Rectal smooth muscle tissue (tissue), 1 donor: Measurements from ENCODE around the gene TAF5.
"Not testable (repeated sequence)": the region's sequence is repeated elsewhere in the genome, so short reads cannot be mapped to it uniquely, and the experiment has no call there.

Experiments
- H3K27ac ChIP-seq: one replicate; pipeline ENCODE4 v1.7.0; 2013; ENCODE audit warnings: low read depth, low read length, inconsistent platforms
- H3K27me3 ChIP-seq: one replicate; pipeline ENCODE4 v1.7.0; 2013; ENCODE audit warnings: low read length; ENCODE audit not compliant: control insufficient read depth, insufficient read depth
- H3K36me3 ChIP-seq: one replicate; pipeline ENCODE4 v1.7.0; 2013; ENCODE audit warnings: low read length; ENCODE audit not compliant: control insufficient read depth, insufficient read depth
- H3K4me1 ChIP-seq: one replicate; pipeline ENCODE4 v1.7.0; 2013; ENCODE audit warnings: low read length; ENCODE audit not compliant: control insufficient read depth, insufficient read depth
- H3K4me3 ChIP-seq: one replicate; pipeline ENCODE4 v1.7.0; 2013; ENCODE audit warnings: low read length
- H3K9ac ChIP-seq: one replicate; pipeline ENCODE4 v1.7.0; 2013; ENCODE audit warnings: low read length

TAF5 gene

DNA sequence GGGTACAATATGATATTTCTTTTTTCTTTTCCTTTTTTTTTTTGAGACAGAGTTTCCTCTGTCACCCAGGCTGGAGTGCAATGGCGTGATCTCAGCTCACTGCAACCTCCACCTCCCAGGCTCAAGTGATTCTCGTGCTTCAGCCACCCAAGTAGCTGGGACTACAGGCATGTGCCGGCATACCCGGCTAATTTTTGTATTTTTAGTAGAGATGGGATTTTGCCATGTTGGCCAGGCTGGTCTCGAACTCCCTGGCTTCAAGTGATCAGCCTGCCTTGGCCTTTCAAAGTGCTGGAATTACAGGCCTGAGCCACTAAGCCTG lies 49.3 kb downstream of the TAF5 start:
- not testable (repeated sequence) for H3K27me3 ChIP-seq, H3K4me1 ChIP-seq, H3K4me3 ChIP-seq, H3K27ac ChIP-seq, H3K9ac ChIP-seq
- H3K36me3 ChIP-seq, result peaks cover 66% of the 10 kb centered on the region

DNA sequence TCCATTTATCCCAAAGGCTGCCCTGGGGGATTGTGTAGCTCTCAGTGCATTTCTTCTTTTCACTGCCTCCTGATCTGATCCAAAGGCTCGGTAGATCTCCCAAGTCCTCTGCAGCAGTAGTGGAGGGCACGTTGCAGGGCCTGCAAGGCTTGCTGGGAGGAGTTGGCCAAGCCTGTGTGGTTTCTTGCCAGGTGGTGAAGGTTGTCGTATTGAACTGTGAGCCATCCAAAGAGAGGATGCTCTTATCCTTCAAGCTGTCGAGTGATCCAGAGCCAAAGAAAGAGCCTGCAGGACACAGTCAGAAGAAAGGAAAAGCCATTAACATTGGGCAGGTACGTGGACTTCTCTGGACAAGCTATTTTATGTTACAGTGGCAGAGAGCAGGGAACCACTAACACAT lies 49.8 kb downstream of the TAF5 start:
- Histone ChIP-seq H3K27ac (no peak overlapping the region), H3K9ac (no peak overlapping the region), H3K4me3 (no peak overlapping the region), H3K36me3 (peaks cover 66% of the 10 kb centered on the region), H3K4me1 (no peaks in the 10 kb centered on the region), H3K27me3 (no peaks in the 10 kb centered on the region)

DNA sequence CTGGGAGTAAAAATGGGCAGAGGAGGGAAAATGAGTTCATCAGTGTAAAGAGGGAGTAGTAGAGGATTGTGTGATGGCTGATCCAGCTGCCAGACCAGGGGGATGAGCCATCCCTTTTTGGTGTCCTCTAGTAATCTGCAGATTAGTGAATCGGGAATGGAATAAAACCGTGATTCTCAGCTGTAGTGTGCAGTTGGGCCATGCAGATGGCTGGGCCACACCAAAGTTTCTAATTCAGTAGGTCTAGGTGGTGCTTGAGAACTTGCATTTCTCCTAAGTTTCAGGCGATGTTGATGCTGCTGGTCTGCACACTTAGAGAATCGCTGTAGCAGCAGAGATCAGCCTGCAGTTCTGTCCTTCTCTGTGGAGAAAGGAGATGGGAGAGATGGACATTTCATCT lies 51.3 kb downstream of the TAF5 start:
- H3K4me3 ChIP-seq, result no peak overlapping the region
- no peaks in the 10 kb centered on the region for H3K4me1 ChIP-seq
- no peak overlapping the region for H3K9ac ChIP-seq
- no peaks in the 10 kb centered on the region for H3K27me3 ChIP-seq
- H3K27ac ChIP-seq, result no peak overlapping the region
- H3K36me3 ChIP-seq, result peaks cover 54% of the 10 kb centered on the region

DNA sequence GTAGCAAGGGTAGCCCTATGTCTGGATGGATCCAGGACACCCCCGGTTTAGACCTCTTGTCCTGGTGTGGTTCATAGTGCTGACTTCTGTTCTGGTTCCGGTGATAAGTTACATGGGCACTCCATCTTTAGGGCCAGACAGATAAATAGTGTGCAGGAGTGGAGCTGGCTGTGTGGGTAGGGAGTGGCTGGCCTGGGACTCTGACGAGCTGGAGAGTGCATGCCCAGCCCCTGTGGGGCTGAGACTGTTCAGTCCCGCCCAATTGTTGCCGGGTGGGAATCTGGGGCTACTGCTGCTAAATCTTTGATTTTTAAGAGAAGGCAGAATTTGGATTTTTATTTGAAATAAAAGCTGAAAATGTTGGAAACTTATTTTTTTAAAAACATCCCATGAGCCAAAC lies 56.0 kb downstream of the TAF5 start:
- Histone ChIP-seq H3K9ac (no peak overlapping the region), H3K4me1 (no peaks in the 10 kb centered on the region), H3K27ac (no peak overlapping the region), H3K36me3 (peaks cover 27% of the 10 kb centered on the region), H3K27me3 (no peaks in the 10 kb centered on the region), H3K4me3 (no peak overlapping the region)

DNA sequence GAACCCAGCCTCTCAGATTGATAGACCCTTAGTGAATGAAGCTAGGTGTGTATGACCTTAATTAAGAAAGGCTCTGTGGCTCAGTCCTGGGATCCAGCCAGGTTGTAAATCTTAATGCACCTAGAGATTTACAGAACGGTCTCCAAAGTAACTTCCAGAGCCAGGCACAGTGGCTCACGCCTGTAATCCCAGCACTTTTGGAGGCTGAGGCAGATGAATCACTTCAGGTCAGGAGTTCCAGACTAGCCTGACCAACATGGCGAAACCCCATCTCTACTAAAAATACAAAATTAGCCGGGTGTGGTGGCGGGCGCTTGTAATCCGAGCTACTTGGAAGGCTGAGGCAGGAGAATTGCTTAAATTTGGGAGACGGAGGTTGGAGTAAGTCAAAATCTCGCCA lies 60.1 kb downstream of the TAF5 start:
- Histone ChIP-seq H3K27me3 (no peaks in the 10 kb centered on the region), H3K4me3 (no peak overlapping the region), H3K36me3 (peaks cover 15% of the 10 kb centered on the region), H3K4me1 (no peaks in the 10 kb centered on the region), H3K27ac (no peak overlapping the region), H3K9ac (no peak overlapping the region)

DNA sequence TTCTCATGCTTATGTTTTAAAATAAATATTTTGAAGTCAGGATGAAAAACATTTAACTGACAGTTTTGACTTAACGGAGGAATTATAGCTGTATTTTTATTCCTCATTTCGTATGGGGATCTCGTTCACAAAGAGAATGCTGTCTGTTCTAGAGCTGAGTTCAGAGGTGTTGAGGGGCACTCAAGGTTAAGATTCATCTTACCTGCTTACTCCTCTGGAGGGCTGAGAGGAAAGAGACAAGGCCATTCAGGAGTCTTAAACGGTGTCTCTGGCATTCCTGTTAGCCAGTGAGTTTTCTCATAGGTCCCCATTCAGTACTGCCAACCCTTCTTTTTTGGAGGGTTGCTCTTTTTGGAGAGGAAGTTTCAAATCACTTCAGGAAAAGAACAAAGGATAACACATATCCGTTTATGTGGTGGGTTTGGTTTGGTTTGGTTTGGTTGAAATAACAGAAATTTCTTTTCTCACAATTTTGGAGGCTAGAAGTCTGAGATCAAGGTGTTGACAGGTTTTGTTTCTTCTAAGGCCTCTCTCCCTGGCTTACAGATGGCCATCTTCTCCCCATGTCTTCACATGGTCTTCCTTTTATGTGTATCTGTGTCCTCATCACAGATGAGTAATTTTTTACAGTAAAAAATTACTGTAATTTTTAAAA lies 61.3 kb downstream of the TAF5 start:
- Histone ChIP-seq H3K27ac (no peak overlapping the region), H3K4me1 (no peaks in the 10 kb centered on the region), H3K27me3 (no peaks in the 10 kb centered on the region), H3K9ac (no peak overlapping the region), H3K36me3 (peaks cover 15% of the 10 kb centered on the region), H3K4me3 (no peak overlapping the region)

DNA sequence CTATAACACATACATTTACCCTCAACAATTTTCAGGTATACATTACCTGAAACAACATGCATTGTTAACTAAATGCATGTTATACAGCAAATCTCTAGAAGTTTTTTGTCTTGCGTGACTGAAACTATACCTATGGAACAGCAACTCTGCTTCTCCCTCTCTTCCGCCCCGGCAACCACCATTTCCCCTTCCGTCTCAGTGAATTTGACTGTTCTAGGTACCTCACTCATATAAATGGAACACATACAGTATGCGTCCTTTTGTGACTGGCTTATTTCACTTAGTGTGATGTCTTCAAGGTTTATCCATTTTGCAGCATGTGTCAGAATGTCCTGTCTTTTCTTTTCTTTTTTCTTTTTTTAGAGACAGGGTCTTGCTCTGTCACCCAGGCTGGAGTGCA lies 61.9 kb downstream of the TAF5 start:
- H3K27ac ChIP-seq, result no peak overlapping the region
- peaks cover 15% of the 10 kb centered on the region for H3K36me3 ChIP-seq

DNA sequence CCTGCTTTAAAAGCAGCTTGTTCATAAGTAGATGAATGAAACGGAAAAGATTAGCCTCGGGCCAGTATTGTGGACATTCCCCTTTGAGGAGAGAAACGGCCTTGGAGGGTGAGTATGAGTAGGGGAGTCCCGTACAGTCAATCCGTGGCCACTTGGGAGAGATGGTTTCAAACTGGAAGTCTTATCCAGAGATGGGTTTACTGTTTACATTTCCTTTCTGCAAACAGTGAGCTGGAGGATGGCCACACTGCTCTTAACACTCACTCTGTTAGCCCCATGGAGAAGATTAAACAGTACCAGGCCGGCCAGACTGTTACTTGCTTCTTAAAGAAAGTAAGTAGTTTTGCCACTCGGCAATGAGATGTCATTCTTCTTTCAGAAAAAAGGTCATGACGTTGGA lies 64.1 kb downstream of the TAF5 start:
- no peaks in the 10 kb centered on the region for H3K4me1 ChIP-seq
- peaks cover 9% of the 10 kb centered on the region for H3K36me3 ChIP-seq
- no peak overlapping the region for H3K27ac ChIP-seq
- no peaks in the 10 kb centered on the region for H3K27me3 ChIP-seq
- no peak overlapping the region for H3K9ac ChIP-seq
- no peak overlapping the region for H3K4me3 ChIP-seq

More for the DNA sequence above, 61.9 kb downstream of the TAF5 start:
- Histone ChIP-seq H3K27me3 (no peaks in the 10 kb centered on the region), H3K4me1 (no peaks in the 10 kb centered on the region), H3K9ac (no peak overlapping the region), H3K4me3 (no peak overlapping the region)

DNA sequence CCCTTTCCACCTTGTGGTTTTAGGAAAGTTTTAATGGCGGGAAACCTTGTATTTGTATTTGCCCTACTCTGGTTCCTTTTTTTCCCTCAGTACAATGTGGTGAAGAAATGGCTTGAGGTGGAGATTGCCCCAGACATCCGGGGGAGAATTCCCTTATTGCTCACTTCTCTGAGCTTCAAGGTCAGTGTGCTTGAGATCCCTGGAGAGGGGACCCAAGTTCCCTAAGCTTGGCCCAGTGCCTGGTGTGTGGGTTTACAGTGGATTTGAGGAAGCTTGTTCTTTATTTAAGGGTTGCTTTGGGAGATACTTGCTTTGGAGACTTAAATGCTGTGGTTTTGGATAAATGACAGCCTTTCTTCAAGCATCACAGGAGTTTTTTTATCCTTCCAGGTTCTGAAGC lies 66.1 kb downstream of the TAF5 start:
- H3K27me3 ChIP-seq, result no peaks in the 10 kb centered on the region
- no peak overlapping the region for H3K4me3 ChIP-seq
- no peak overlapping the region for H3K9ac ChIP-seq
- H3K36me3 ChIP-seq, result peaks cover 20% of the 10 kb centered on the region
- no peaks in the 10 kb centered on the region for H3K4me1 ChIP-seq
- no peak overlapping the region for H3K27ac ChIP-seq
